ENCODE results near the gene MNAT1.

- TF ChIP-seq POLR2A (IDR thresholded peaks at IDR 0.05) = no peak
- no peak for TF ChIP-seq CTCF (IDR thresholded peaks at IDR 0.05)
Observed at GRCh38 chr14:60945984-60946383, 211.4 kb downstream of the MNAT1 start.
